8988T (cell line): ENCODE measurements around the gene VDAC1.

Experiments
- DNase-seq: peaks from one replicate; pipeline ENCODE4 v3.0.0; 2011

The VDAC1 gene

GRCh38 chr5:134022333-134022732, 17.6 kb upstream of the VDAC1 start:
- DNase-seq = no peak

DNA sequence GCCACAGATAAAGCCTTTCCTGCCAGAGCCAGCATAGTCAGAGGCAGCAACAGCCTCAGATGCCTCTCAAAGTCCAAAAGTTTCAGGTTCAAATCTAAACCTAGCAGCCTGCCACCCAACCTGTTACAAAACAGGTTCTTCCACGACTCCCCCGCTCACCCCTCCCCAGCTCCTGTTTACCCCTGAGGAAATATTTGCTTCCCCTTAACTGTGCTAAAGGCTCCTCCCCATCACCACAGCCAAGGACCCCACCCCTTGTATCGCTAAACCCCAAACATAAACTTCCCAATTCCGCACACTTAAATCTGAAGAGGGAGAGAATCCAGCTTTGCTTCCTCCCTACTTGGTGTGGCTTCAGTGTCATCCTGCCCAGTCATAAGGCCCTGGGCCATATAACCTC, 15.4 kb upstream of the VDAC1 start:
- no peak for DNase-seq

DNA sequence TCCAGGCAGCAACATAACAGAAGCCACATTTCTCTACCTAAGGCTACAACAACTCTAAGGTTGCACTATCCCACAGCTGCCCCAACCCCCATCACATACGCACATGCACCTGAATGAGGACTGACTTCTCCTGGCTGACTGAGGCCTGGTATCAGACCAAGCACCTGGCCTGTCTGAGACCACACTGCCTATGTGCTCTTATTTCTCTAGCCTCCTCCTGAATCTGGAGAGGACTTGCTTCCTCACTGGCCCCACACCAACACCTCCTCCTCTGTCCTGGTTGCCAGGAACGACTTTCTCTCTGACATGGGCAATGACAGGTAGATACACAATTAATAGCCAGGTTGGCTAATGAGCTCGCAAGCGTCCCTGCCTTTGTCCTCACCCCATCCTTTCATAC, 14.9 kb upstream of the VDAC1 start:
- DNase-seq = no peak

DNA sequence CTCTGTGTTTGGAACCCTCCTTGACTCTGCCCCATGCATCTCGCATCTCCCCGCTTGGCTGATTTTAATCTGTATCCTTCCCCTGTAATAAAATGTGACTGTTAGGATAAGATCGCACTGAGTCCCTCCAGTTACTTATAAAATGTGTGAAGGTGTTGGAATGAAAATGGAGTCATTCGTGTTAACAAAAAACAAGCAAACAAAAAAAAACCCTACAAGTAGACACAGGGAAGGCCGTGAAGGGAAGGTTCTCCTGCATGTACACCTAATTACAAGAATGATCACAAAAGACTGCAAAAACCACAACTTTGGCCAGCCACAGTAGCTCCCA, 14.2 kb upstream of the VDAC1 start:
- DNase-seq = no peak

- DNase-seq = no peak
Observed at GRCh38 chr5:134018154-134018985, 13.6 kb upstream of the VDAC1 start.

DNA sequence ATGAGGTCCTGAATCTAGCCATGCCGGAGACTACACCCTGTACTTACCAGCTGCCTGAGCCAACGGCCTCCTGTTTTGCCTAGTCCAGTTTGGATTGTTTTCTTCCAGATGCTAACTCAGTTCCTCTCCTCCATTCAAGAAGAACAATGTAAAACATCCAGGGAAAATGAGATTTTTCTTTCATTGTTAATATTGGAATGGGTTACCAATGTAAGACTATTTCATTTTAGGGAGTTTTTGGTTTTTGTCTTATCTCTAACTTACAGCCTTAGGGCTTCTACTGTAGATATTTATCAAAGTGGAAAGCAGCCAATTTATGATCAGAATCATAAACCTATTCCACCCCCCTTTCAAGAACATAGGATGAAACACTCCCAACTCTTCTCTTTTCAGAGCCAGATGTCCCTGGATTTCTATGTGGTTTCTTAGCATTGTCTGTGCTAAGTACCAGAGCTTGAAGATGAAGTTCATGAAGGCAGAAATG, 3.5 kb upstream of the VDAC1 start:
- no peak for DNase-seq

DNA sequence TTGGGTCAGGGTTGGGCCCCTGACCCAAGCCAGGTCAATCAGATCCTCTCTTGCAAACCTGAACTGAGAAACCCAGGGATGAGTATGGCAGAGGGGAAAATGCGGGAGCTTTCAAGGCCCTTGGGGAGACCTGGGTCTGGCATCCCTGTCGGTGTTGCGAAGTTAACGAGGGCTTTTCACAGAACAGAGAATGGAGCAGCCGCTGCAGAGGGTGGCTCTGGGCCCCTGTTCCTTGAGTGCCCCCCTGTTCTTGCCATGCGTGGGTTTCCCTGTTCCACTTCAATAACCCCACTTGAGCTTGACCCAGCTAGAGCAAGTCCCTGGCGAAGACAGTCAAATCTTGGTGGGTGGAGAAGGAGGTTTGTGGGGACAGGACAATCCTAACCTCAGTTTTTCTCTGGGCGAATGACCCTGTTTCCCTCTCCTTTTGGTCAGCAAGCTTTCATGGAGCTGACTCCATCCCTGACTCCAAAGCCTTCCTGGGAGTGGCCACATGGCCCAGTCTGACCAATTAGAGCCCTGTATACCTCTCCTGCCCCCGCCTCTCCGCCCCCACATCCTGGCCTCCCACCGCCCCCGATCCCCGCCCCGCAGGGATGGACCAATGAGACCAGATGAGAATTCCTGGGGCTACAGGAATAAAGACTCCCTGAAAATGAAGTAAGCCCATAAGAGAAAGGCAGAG, 2.9 kb upstream of the VDAC1 start:
- DNase-seq = no peak

DNA sequence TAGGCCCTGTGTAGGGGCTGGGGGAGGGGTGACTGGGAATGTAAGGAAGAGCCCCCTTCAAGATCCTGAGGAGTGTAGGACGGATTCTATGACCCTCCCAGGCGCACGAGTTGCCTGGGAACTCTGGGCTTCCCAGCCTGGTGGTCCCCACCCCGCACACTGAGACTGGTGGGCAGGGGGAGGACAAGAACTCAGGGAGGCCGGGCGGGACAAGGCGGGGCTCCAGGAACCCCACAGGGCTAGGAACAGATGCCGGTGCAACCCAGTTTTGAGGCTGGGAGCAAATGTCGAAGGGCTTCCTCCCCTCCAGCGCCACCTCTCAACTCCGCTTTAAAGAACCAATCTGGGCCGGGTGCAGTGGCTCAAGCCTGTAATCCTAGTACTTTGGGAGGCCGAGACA, 1.3 kb upstream of the VDAC1 start:
- no peak for DNase-seq

DNA sequence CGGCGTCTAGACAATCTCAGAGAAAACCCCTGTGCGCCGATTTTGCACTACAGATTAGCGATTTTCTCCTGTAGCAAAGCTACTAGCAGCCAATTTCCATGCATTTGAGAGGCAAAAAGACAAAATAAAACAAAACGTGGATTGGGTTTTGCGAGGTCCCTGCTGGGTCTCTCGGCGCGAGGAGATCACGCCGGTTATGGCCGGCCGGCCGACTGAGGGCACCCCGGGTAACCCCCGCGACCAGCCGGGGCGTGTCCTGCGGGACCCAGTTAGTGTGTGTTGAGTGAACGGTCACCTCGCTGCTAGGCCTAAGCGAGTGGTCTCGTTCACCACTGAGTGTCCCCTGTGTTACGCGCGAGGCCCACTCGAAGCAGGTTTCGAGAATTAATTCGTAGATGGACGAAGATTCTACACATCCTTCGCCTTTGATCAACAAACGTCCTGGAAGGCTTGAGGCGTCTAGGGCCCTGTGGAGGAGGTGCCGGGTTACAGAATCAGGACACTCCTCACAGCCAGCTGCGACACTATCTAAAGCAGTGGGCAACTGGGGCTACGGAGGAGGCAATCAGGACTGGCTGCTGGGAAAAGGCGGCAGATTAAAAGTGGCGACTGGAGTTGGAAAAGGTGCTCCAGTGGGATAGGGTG, 764 bp upstream of the VDAC1 start:
- DNase-seq = peak; percentile 38

DNA sequence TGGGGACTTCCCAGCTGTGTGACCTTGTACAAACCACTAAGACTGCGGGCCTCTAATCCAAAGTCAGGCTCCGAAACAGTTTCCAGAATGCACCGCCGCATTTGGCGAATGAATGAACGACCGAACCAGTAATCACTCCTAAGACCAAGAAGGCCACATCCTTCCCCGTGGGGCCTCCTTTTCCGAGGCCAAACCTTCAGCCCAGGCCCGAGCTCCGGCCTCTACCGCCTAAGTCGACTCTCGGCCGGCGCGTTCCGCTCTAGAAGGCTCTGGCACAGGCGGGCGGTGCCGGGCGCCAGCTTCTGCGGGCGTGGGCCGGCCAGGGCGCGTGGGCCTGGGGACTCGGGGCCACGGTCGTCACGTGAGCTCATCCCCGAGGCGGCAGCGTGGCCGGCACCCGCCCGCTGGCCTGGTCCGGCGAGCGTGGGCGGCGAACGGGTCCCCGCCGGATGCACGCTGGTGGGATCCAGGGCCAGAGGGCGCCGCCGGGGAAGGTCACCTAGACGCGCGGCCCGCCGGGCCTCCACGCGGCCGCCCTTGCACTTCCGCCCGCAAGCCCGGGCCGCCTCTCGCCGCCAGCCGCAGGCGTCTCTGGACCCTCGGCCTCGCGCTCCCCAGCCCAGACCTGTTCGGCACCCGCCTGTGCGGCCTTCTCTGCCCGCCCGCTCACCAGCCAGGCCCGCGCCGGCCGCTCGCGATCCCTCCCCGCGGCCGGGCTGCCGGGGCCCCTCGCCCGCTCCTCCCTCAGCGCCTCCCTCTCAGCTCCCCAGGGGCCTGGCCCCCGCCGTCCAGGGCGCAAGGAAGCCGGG, 754 bp downstream of the VDAC1 start:
- DNase-seq = peak; percentile 39

GRCh38 chr5:134003064-134003816, 1.5 kb downstream of the VDAC1 start:
- DNase-seq = no peak

GRCh38 chr5:134001938-134002731, 2.6 kb downstream of the VDAC1 start:
- DNase-seq = no peak

DNA sequence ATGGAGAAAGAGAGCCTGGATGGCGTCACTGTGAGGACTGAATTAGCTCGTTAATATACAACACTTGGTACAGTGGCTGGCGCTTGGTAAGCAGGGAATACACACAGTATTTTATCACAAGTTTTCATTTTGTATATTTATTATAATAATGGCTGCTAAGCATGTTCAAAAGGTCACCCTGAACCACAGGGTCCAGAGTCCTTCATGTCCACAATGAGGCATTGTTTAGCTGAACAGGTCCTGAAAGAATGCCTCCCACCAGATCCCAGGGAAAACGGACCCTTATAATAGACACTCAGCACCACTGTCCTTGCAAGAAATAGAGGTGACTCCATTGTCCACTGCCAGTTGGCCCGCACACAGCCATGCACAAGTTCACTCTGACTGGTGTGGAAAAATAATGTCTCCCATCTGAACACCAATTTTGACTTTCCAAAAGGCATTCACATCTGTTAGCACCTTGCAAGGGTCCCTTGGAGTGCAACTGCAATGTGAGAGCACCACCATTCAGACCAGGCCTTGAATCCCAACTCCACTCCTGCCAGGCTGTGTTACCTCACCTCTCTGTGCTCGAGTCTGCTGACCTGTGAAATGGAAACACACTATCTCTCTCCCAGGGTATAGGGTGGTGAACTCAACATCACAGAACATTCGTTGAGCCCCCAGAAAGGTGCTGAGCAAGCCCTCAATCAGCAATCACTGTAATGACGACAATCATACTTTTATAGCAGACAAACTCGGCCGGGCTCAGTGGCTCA, 3.9 kb downstream of the VDAC1 start:
- no peak for DNase-seq

DNA sequence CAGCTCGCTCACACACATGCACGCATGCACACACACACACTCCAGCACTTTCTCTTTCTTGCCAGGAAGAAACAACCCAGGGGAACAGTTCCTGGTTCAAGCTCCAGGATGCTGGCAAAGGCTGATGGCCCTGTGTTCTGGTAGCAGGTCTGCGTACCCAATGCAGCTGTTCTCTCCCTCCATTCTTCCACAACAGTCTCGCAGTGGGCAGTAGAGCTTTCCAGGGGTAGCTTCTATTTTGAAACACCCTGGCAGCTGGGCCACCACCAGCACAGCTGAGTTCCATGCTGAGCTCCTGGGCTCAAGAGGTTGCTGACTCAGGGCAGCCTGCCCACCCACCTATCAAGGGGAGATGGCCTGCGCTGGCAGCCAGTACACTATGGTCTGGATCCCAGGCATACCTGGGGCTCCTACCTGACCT, 4.7 kb downstream of the VDAC1 start:
- no peak for DNase-seq

DNA sequence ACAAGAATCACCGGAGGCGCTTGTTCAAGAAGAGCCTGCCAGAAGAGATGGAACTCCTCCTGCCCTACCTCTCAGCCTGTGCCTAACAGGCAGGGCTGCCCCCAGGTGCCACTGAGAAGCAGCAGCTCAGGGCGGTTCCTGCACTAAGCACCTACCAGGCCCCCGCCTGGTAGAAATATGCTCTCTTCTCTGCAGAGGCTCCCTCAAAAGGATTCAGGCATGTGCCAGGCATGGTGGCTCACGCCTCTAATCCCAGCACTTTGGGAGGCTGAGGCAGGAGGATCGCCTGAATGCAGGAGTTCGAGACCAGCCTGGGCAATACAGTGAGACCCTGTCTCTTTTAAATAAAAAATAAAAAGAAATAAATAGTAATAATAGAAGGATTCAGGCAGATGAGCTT, 6.0 kb downstream of the VDAC1 start:
- DNase-seq = no peak

DNA sequence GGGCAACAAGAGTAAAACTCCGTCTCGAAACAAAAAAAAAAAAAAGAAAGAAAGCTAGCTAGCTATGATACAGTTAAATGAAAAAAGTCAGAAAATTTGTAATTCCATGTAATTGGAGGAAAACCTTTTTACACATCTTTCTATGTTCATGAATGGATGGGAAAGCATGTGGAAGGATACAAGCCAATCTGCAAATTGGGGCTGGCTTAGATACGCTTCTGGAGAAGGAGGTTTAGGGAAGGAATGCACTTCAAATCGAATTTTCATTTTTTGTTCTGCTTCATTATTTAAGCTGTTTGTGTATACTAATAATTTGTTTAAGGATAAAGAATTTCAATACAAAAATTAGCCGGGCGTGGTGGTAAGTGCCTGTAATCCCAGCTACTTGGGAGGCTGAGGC, 6.7 kb downstream of the VDAC1 start:
- no peak for DNase-seq

GRCh38 chr5:133996683-133997252, 8.0 kb downstream of the VDAC1 start:
- no peak for DNase-seq

- DNase-seq = no peak
Observed at GRCh38 chr5:133995883-133996563, 8.8 kb downstream of the VDAC1 start.

DNA sequence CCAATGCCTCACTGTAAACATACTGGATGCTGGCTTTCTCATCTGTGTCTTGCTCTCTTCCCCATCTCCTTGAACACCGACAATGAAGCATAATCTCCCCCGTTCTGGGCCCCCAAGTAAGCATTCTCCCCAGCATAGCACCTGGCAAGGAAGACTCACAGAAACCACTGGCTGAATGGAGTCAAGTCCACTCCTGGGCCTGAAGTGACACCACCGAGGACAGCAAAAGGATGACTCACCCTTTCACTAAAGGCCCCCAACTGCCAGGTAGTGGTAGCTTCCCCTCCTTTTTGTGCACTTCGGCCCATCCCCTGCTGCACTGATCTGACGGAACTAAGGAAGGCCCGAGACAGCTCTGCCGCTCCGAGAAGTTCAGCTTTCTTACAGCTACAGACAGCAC, 9.4 kb downstream of the VDAC1 start:
- DNase-seq = no peak

- DNase-seq = no peak
Observed at GRCh38 chr5:133994990-133995333, 9.8 kb downstream of the VDAC1 start.
